GM19240 (cell line): ENCODE measurements around the gene AFP.

ENCODE experiments used
- DNase-seq: peaks from one replicate; pipeline ENCODE4 v3.0.0; 2011; ENCODE audit warnings: low spot score; ENCODE audit not compliant: insufficient read length

AFP gene

DNA sequence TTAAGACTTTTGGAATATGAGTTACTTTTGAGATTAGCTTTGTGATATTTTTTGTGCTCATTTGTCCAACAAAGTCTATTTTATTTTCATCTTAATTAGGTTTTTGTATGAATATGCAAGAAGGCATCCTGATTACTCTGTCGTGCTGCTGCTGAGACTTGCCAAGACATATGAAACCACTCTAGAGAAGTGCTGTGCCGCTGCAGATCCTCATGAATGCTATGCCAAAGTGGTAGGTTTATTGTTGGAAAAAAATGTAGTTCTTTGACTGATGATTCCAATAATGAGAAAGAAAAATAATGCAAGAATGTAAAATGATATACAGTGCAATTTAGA, 21.1 kb upstream of the AFP start:
- DNase-seq = no peak

- DNase-seq = no peak
Measured at GRCh38 chr4:73415807-73416238, 20.2 kb upstream of the AFP start.

- DNase-seq = no peak
Measured at GRCh38 chr4:73416423-73417087, 19.5 kb upstream of the AFP start.

DNA sequence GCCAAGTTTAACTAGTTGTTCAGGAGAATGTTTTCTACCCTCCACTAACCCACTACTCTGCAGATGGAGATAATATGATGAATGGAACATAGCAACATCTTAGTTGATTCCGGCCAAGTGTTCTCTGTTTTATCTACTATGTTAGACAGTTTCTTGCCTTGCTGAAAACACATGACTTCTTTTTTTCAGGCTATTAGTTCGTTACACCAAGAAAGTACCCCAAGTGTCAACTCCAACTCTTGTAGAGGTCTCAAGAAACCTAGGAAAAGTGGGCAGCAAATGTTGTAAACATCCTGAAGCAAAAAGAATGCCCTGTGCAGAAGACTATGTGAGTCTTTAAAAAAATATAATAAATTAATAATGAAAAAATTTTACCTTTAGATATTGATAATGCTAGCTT, 18.7 kb upstream of the AFP start:
- DNase-seq = no peak

DNA sequence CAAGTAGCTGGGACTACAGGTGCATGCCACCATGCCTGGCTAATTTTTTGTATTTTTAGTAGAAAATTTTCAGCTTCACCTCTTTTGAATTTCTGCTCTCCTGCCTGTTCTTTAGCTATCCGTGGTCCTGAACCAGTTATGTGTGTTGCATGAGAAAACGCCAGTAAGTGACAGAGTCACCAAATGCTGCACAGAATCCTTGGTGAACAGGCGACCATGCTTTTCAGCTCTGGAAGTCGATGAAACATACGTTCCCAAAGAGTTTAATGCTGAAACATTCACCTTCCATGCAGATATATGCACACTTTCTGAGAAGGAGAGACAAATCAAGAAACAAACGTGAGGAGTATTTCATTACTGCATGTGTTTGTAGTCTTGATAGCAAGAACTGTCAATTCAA, 18.0 kb upstream of the AFP start:
- DNase-seq = no peak

DNA sequence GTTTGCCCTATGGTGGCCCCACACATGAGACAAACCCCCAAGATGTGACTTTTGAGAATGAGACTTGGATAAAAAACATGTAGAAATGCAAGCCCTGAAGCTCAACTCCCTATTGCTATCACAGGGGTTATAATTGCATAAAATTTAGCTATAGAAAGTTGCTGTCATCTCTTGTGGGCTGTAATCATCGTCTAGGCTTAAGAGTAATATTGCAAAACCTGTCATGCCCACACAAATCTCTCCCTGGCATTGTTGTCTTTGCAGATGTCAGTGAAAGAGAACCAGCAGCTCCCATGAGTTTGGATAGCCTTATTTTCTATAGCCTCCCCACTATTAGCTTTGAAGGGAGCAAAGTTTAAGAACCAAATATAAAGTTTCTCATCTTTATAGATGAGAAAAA, 17.3 kb upstream of the AFP start:
- DNase-seq = no peak

- no peak for DNase-seq
Measured at GRCh38 chr4:73419106-73420038, 16.6 kb upstream of the AFP start.

GRCh38 chr4:73420615-73421014, 15.4 kb upstream of the AFP start:
- no peak for DNase-seq

DNA sequence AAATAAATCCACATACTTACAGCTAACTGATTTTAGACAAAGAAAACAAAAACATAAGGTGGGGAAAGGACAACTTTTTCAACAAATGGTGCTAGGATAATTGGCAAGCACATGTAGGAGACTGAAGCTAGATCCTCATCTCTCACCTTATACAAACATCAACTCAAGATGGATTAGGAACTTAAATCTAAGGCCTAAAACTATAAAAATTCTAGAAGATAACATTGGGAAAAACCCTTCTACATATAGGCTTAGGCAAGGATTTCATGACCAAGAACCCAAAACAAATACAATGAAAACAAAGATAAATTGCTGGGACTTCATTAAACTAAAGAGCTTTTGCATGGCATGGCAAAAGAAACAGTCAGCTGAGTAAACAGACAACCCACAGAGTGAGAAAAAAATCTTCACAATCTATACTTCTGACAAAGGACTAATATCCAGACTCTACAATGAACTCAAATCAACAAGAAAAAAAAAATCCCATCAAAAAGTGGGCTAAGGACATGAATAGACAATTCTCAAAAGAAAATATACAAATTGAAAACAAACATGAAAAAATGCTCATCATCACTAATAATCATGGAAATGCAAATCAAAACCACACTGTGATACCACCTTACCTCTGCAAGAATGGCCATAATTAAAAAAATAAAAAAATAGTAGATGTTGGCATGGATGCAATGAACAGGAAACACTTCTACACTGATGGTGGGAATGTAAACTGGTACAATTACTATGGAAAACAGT, 14.1 kb upstream of the AFP start:
- DNase-seq = no peak

DNA sequence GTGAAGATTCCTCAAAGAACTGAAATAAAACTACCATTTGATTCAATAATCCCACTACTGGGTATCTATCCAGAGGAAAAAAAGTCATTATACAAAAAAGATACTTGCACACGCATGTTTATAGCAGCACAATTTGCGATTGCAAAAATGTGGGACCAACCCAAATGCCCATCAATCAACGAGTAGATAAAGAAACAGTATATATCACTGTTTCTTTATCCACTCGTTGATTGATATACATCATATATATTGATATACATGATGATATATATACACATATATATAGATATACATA, 13.6 kb upstream of the AFP start:
- no peak for DNase-seq

DNA sequence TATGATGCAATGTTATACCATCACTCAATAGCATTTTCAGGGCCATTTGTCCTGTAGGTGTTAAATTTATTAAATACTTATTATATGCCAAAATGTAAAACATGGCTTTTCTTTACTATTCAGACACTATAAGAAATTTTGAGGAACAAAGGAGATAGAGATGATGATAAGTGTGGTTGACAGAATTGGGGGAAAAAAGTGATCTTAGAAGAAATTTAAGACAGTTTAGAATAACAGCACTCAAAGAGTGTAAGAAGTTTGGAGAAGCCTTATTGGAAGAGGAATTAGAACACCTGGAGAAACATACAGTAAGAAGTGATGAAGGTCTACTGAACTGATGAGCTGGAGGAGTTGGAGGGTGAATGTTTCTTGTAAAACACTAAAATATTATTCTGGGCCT, 12.8 kb upstream of the AFP start:
- no peak for DNase-seq

DNA sequence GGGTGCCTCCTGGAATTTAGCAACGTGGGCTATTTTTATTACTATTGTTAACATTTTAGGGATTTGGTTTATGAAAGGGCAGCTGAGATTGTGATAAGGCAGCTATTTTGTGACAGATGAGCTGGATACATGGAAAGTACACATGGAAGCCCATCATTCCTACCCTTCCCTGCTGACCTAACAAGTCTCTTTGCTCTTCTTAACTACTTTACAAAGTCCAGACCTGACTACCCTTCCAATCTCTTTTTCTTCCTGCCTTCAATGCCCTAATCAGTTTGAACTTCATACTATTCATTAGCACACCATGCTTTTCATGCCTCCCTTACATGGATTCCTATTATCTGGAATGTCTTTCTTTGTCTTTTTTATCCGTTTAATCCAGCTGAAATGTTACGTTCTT, 9.4 kb upstream of the AFP start:
- DNase-seq = no peak

DNA sequence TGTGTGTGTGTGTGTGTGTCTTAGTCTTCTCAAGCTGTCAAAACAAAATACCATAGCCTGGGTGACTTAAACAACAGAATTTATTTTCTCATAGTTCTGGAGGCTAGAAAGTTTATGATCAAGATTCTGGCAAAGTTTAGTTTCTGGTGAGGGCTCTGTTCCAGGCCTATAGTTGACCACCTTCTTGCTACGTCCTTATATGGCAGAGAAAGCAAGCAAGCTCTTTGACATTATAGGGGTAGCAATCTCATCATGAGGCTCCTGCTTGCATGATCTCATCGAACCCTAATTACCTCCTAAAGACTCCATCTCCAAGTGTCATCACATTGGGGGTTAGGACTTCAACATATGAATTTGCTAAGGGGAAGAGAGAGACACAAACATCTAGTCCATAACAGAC, 6.9 kb upstream of the AFP start:
- DNase-seq = no peak

GRCh38 chr4:73429826-73430587, 6.0 kb upstream of the AFP start:
- no peak for DNase-seq

- DNase-seq = no peak
Measured at GRCh38 chr4:73431813-73432168, 4.2 kb upstream of the AFP start.

GRCh38 chr4:73432169-73433000, 3.6 kb upstream of the AFP start:
- no peak for DNase-seq

DNA sequence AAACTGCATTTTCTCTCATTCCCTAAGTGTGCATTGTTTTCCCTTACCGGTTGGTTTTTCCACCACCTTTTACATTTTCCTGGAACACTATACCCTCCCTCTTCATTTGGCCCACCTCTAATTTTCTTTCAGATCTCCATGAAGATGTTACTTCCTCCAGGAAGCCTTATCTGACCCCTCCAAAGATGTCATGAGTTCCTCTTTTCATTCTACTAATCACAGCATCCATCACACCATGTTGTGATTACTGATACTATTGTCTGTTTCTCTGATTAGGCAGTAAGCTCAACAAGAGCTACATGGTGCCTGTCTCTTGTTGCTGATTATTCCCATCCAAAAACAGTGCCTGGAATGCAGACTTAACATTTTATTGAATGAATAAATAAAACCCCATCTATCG, 2.9 kb upstream of the AFP start:
- DNase-seq = no peak

- no peak for DNase-seq
Measured at GRCh38 chr4:73434311-73434710, 1.7 kb upstream of the AFP start.

- DNase-seq = no peak
Measured at GRCh38 chr4:73436674-73437557, 895 bp downstream of the AFP start.

DNA sequence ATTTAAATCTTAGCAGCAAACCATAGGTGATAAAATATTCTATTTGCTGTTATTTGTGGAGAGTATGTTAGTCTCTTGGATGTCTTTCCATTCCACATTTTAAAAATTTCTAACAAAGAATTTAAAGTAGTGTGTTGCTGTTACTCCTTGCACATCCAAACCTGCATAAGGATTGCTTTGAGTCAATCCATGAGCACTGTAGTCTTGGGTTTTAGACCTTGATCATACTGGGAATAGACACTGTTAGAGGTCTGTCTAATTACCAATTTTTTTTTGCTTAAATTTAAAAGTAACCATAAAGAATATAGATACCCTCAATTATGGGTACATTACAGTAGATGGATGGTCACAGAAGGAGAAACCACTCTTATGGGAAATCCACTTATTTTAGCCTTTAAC, 1.5 kb downstream of the AFP start:
- no peak for DNase-seq
